ENCODE data around the gene LRRC18. TPM values are rescaled to one million over a fixed set of nuclear protein-coding genes. Genes with fewer than 3 reads are reported as not detected.

Gene LRRC18
- total RNA-seq, result not detected
- long read RNA-seq, donor 1, result 0 reads
- long read RNA-seq, donor 2, result 0 reads

- DNase-seq, result no peak
- Histone ChIP-seq H3K4me1 (ENCODE audit: low read depth) (no peaks in the 10 kb centered on the region), H3K4me3 (no peak within 1 kb of the TSS), H3K9me3 (no peaks in the 10 kb centered on the region), H3K36me3 (ENCODE audit: low read depth) (no peaks in the 10 kb centered on the region)
- TF ChIP-seq CTCF (IDR thresholded peaks at IDR 0.05), result no peak
- intact Hi-C loops (cut with DNase I, micrococcal nuclease), result no loop called here
- ATAC-seq, result no peak
These were observed at the start of gene LRRC18 for GRCh38 chr10:48939790-48940325. TSS of gene LRRC18 (minus strand) at chr10:48939840. CDS start at chr10:48914155, 25,685 bp downstream.

GRCh38 chr10:48985621-48986158 lies 46.0 kb upstream of the LRRC18 start:
- Histone ChIP-seq H3K4me1 (ENCODE audit: low read depth) (no peaks in the 10 kb centered on the region), H3K4me3 (no peak overlapping the region), H3K36me3 (ENCODE audit: low read depth) (no peaks in the 10 kb centered on the region), H3K9me3 (no peaks in the 10 kb centered on the region)
- ATAC-seq (no peak), DNase-seq (no peak)
- intact Hi-C loops (cut with DNase I, micrococcal nuclease), result loop anchor here in 1 of 2 donors (10.0 kb wide), 1 partner anchor 179 kb away; no protein-coding TSS in a partner anchor
- no peak for TF ChIP-seq CTCF (IDR thresholded peaks at IDR 0.05)

- DNase-seq, result no peak
- intact Hi-C loops (cut with DNase I, micrococcal nuclease), result loop anchor here in 1 of 2 donors (10.0 kb wide), 1 partner anchor 181 kb away; no protein-coding TSS in a partner anchor
- Histone ChIP-seq H3K4me3 (no peak overlapping the region), H3K4me1 (ENCODE audit: low read depth) (no peaks in the 10 kb centered on the region), H3K9me3 (no peaks in the 10 kb centered on the region), H3K36me3 (ENCODE audit: low read depth) (no peaks in the 10 kb centered on the region)
- ATAC-seq, result no peak
- TF ChIP-seq CTCF (IDR thresholded peaks at IDR 0.05), result no peak
These were observed 44.2 kb upstream of the LRRC18 start for GRCh38 chr10:48983648-48984351.

- intact Hi-C loops (cut with DNase I, micrococcal nuclease), result loop anchor here in 1 of 2 donors (10.0 kb wide), 1 partner anchor 182 kb away; no protein-coding TSS in a partner anchor
- TF ChIP-seq CTCF (IDR thresholded peaks at IDR 0.05), result no peak
- ATAC-seq, result no peak
- Histone ChIP-seq H3K9me3 (no peaks in the 10 kb centered on the region), H3K36me3 (ENCODE audit: low read depth) (no peaks in the 10 kb centered on the region), H3K4me3 (no peak overlapping the region), H3K4me1 (ENCODE audit: low read depth) (no peaks in the 10 kb centered on the region)
- DNase-seq, result no peak
These were observed 42.9 kb upstream of the LRRC18 start for GRCh38 chr10:48982584-48982983.

- Histone ChIP-seq H3K9me3 (no peaks in the 10 kb centered on the region), H3K4me1 (ENCODE audit: low read depth) (no peaks in the 10 kb centered on the region), H3K36me3 (ENCODE audit: low read depth) (no peaks in the 10 kb centered on the region), H3K4me3 (no peak overlapping the region)
- intact Hi-C loops (cut with DNase I, micrococcal nuclease), result loop anchor here in 1 of 2 donors (10.0 kb wide), 1 partner anchor 183 kb away; no protein-coding TSS in a partner anchor
- DNase-seq (peak in 2 of 3 donors; percentile 52 to 58), ATAC-seq (peak; percentile 81)
- peak; percentile 58 for TF ChIP-seq CTCF (IDR thresholded peaks at IDR 0.05)
These were observed 41.8 kb upstream of the LRRC18 start for GRCh38 chr10:48981310-48981907.
